ENCODE data around the gene PCBD1.

GRCh38 chr10:70912556-70912955 lies 24.2 kb upstream of the PCBD1 start:
- TF ChIP-seq POLR2A (IDR thresholded peaks at IDR 0.05; ENCODE audit: low read depth, low read length) (no peak), POLR2AphosphoS5 (IDR thresholded peaks at IDR 0.05; ENCODE audit: low read depth, low read length) (no peak), TAF1 (IDR thresholded peaks at IDR 0.05; ENCODE audit: borderline replicate concordance, low read depth, low read length) (no peak)
